Measurements from ENCODE around the gene GIMAP1.

The GIMAP1 gene

DNA sequence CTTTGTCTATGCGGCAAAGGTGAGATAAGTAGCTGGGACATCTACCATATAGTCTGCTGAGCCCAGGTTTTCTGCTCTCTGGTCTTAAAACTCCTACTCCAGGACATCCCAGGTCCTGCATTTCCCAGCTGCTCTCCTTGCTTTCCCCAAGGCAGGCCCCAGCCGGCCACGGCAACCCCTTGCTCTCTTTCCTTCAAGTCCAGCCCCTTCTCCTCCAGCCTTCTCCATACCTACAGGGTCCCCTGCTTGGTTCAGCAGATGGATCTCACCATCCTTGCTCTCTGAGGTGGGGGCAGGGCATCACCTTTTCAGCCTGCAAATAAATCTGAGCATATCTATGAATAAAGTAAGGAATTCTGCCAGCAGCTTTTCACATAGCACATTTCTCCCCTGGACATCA, 29.5 kb downstream of the GIMAP1 start:
- in situ Hi-C loops (cut with MboI; ENCODE audit: low sequenced_read_pairs) = no loop called here

DNA sequence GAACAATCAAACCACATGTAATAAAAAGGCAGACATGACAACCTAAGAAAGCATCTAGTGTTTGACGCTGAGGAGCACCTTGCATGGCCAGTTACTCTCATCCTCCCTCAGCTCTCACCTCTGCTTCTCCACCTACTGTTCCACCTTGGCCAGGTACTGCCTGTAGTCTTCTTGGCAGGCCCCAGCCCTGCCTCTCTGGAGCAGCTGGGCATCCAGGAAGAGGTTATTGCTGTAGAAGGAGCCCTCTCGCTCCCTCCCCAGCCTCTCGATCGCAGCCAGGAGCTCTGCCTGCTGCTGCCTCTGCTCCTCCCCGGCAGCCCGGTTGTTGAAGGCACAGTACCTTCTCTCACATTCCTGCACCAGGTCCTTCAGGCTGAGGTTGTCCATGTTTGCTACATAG, 30.5 kb downstream of the GIMAP1 start:
- in situ Hi-C loops (cut with MboI; ENCODE audit: low sequenced_read_pairs) = no loop called here

DNA sequence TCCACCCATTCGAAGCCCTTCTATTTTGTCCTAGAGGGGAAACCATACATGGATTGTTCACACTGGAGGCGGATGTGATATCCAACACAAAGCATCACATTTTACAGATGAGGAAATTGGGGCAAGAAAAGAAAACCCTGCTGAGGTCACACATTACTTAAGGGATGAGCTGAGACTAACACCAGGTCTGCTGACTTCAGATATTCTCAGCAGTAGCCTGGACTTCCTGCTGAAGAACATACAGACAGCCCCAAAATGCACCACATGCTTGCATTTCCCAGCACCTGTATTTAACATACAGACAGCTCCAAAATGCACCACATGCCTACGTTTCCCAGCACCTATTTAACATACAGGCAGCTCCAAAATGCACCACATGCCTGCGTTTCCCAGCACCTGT, 32.0 kb downstream of the GIMAP1 start:
- in situ Hi-C loops (cut with MboI; ENCODE audit: low sequenced_read_pairs) = no loop called here

DNA sequence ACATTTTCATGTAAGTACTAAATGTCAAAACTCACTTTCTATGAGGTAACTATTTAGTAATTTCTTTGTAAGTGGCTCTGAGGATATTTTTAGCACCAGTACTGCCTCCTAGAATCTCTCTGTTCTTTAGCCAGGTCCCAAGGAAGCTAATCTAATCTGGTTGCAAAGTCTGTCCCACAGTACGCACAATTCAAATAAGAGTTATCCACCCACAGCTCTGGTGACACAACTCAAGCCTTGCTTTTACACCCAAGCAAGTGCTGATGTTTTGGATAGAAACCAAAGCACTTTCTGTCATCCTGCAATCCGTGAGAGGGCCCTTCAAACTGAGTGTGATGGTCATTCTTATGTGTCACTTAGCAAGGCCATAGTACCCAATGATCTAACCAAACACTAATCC, 35.3 kb downstream of the GIMAP1 start:
- in situ Hi-C loops (cut with MboI; ENCODE audit: low sequenced_read_pairs) = loop anchor here (25.0 kb wide), 1 partner anchor 314 kb away; no protein-coding TSS in a partner anchor

DNA sequence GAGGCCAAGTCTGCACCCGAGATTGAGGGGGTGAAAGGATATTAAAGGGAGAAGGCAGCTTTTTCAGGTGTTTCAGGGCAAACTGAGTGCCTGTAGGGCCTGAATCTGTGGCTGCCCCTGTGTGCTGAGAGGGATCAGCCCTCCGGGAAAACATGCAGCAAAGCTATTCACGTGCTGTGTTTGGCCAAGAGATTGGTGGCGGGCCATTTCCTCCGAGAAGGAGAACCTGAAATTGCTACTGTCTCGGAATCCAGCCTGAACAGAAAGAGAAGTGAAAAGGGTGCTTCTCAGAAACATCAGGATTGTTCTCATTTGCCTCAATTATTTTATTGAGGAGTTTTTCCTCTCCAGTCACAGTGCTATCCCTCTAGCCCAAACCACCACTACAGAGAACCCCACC, 36.8 kb downstream of the GIMAP1 start:
- in situ Hi-C loops (cut with MboI; ENCODE audit: low sequenced_read_pairs) = loop anchor here (25.0 kb wide), 1 partner anchor 316 kb away; no protein-coding TSS in a partner anchor

DNA sequence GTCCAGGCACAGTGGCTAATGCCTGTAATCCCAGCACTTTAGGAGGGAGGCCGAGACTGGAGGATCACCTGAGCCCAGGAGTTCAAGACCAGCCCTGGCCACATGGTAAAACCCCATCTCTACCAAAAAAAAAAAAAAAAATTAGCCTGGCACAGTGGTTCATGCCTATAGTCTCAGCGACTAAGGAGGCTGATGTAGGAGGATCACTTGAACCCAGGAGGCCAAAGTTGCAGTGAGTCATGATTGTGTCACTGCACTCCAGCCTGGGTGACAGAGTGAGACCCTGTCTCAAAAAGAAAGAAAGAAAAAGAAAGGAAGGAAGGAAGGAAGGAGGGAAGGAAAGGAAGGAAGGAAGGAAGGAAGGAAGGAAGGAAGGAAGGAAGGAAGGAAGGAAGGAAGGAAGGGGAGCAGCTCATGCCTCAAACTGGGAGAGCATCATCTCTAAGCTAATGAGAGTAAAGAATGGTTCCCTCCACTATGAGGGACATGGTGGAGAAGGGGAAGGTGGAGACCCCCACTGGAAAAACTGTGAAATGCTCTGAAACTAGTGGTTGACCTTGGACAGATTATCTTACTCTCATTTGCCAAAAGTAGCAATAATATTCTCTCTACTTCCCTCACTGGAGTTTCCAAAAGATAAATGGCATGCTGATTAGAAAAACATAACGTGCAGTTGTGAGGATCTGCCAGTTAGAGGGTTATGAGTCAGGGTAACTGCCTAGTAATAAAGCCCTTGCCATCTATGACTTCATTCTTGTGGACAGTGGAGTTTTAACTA, 37.6 kb downstream of the GIMAP1 start:
- in situ Hi-C loops (cut with MboI; ENCODE audit: low sequenced_read_pairs) = loop anchor here (25.0 kb wide), 1 partner anchor 317 kb away; no protein-coding TSS in a partner anchor

DNA sequence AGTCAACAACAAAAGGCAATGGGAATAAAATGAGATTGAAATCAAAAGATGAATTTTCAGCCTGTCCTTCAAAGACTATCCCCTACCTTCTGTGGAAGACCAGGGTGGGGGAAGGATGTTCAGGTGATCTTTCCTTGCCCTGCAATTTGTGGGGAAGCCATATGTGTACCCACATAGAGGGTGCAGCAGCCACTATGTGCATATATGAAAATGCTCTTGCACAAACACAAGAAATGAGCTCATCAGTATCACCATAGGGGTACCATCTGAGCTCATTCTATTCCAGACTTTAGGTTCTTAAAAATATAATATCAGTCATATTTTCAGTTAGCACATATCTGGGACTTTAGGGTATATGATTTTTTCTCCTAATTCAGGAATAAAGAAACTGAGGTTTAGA, 38.5 kb downstream of the GIMAP1 start:
- in situ Hi-C loops (cut with MboI; ENCODE audit: low sequenced_read_pairs) = loop anchor here (25.0 kb wide), 1 partner anchor 318 kb away; no protein-coding TSS in a partner anchor

DNA sequence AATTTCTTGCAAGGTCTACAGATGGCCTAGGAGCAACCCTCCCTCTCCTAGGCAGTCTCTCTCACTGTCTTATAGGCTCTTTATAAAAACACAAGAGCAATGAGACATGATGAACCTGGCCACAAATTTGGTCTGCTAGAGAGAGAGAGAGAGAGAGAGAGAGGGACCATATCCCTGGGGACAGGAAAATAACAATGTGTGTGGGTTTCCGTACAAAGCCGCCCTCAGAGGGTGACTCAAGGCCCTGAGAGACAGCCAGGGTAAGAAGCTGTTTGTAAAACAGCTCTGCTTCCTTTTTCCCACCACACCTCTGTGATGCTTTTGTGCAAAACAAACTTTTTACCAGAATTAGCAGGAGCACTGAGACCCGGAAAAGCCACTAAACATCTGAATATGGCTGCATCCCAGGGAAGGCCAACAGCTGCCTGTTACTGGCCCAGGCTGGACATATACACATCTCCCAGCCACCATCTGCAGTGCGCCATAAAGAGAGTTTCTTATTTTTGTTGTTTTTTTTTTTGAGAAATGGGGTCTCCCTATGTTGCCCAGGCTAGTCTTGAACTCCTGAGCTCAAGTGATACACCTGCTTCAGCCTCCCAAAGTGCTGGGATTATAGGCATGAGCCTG, 39.2 kb downstream of the GIMAP1 start:
- in situ Hi-C loops (cut with MboI; ENCODE audit: low sequenced_read_pairs) = loop anchor here (25.0 kb wide), 1 partner anchor 318 kb away; no protein-coding TSS in a partner anchor

DNA sequence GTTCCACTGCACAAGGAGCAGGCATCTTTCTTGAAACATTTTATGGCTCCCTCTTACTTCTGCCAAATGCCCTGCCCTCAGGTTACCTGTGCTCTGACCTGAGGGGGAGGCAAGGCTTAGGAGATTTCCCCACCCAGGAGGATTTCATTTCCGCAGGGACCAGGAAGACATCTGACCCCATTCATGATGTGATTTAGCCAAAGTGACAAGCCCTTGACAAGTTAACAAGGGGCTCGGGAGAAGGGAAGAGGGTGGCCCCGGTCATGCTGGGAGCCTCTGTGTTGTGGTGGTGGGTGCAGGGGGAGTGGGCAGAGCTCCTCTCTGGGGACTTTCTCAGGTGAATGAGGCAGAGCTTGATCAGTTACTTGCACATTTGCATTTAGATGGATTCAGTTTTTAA, 39.8 kb downstream of the GIMAP1 start:
- in situ Hi-C loops (cut with MboI; ENCODE audit: low sequenced_read_pairs) = loop anchor here (25.0 kb wide), 1 partner anchor 319 kb away; no protein-coding TSS in a partner anchor

DNA sequence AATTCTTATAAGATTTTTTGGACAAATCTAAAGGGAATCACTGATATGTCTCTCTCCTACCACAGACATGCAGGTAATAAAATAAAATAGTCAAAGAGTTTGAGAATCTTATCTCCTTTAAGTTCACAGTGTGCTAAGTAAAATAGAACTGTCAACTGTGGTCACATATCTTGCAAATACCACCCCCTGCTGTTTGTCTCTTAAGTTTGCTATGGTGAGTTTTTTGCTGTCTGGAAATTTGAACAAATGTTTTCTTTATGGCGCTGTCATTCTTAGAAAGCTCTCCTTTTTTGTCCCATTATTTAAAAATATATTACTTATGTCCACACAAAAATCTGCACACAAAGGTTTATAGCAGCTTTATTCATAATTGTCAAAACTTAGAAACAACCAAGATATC, 40.4 kb downstream of the GIMAP1 start:
- in situ Hi-C loops (cut with MboI; ENCODE audit: low sequenced_read_pairs) = loop anchor here (25.0 kb wide), 1 partner anchor 320 kb away; no protein-coding TSS in a partner anchor

DNA sequence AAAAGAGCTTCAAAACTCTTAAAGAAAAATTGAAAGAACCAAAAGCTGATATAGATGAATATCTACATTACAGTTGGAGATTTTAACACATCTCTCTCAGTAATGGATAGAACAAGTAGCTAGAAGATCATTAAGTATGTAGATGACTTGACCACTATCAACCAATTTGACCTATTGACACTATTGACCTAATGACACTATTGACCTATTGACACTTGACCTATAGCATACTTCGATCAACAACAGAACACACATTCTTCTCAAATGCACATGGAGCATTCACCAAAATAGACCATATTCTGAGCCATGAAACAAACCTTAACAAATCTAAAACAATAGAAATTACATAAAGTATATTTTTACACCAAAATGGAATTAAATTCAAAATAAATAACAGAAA, 43.1 kb downstream of the GIMAP1 start:
- in situ Hi-C loops (cut with MboI; ENCODE audit: low sequenced_read_pairs) = loop anchor here (25.0 kb wide), 1 partner anchor 322 kb away; no protein-coding TSS in a partner anchor

DNA sequence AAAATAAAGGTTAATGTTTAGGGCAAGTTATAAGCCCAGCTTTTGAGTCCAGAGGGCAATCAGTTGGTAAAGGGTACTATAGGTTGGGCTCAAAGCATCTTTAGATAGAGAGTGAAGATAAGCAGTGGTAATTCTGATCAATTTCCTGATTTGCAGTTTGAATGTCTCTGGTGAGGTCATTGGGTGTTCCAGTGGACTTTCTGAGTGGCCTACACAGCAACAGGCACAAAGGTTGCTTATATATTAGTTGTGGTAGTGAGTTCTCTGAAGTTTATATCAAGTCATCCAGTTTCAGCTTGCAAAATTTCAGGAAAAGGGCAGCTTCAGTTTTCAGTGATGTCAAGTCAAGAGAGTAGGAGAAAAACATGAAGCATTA, 49.9 kb downstream of the GIMAP1 start:
- in situ Hi-C loops (cut with MboI; ENCODE audit: low sequenced_read_pairs) = loop anchor here (25.0 kb wide), 1 partner anchor 329 kb away; no protein-coding TSS in a partner anchor

DNA sequence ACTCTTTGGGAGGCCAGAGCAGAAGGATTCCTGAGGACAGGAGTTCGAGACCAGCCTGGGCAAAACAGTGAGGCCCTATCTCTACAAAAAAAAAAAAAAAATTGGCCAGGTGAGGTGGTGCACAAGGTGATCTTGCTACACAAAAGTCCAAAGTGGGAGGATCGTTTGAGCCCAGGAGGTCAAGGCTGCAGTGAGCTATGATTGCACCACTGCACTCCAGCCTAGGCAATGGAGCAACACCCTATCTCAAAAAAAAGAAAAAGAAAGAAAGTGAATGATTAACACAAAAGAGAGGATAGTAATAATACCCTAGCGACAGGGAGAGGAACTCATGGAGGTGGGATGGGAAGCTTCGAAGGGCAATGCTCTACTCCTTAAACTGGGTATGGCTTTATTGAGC, 53.4 kb downstream of the GIMAP1 start:
- in situ Hi-C loops (cut with MboI; ENCODE audit: low sequenced_read_pairs) = loop anchor here (10.0 to 25.0 kb wide), 2 partner anchors 215 to 332 kb away; no protein-coding TSS in a partner anchor
